Neuronal stem cell (in vitro differentiated cells): ENCODE data around the gene MAP2K7.

Experiments
- DNase-seq: peaks from one replicate; pipeline ENCODE4 v3.0.0-alpha.2; 2013; ENCODE audit warnings: low spot score
- H2AFZ ChIP-seq: one replicate; pipeline ENCODE4 v1.6.1; 2013; ENCODE audit warnings: mild to moderate bottlenecking, low read length, inconsistent platforms
- H2AK5ac ChIP-seq: 2 replicates; pipeline ENCODE4 v1.6.1; 2013; ENCODE audit warnings: low read depth, mild to moderate bottlenecking, inconsistent platforms, low read length, moderate library complexity, mixed read lengths
- H2BK120ac ChIP-seq: 2 replicates; pipeline ENCODE4 v1.6.1; 2013; ENCODE audit warnings: low read depth, mild to moderate bottlenecking, inconsistent platforms, low read length, moderate library complexity, mixed read lengths
- H2BK12ac ChIP-seq: one replicate; pipeline ENCODE4 v1.6.1; 2013; ENCODE audit warnings: low read length, inconsistent platforms
- H2BK15ac ChIP-seq: 2 replicates; pipeline ENCODE4 v1.6.1; 2013; ENCODE audit warnings: mild to moderate bottlenecking, low read length, inconsistent platforms, mixed read lengths
- H2BK5ac ChIP-seq: one replicate; pipeline ENCODE4 v1.6.1; 2013; ENCODE audit warnings: inconsistent platforms, mild to moderate bottlenecking, low read length, moderate library complexity
- H3K14ac ChIP-seq: one replicate; pipeline ENCODE4 v1.6.1; 2013; ENCODE audit warnings: low read length, inconsistent platforms
- H3K18ac ChIP-seq: 2 replicates; pipeline ENCODE4 v1.6.1; 2013; ENCODE audit warnings: low read length, inconsistent platforms
- H3K23ac ChIP-seq: 2 replicates; pipeline ENCODE4 v1.6.1; 2013; ENCODE audit warnings: low read depth, mild to moderate bottlenecking, mixed read lengths, low read length, inconsistent platforms; ENCODE audit not compliant: poor library complexity
- H3K27ac ChIP-seq: replicated peaks from 3 replicates; pipeline ENCODE4 v1.5.1; 2013; ENCODE audit warnings: low read length, inconsistent platforms
- H3K27me3 ChIP-seq, 3 experiments: 2 replicates each; pipeline ENCODE4 v1.6.1; 2013; ENCODE audit warnings: low read length in 3 of 3, mild to moderate bottlenecking in 2 of 3, inconsistent platforms in 1 of 3, low read depth in 1 of 3, mixed read lengths in 1 of 3, moderate library complexity in 1 of 3; ENCODE audit not compliant: control insufficient read depth in 3 of 3, insufficient read depth in 3 of 3
- H3K36me3 ChIP-seq, 2 donors: replicated peaks in 1 of 2; 2 replicates each; pipeline ENCODE4 v1.6.1; 2013; ENCODE audit warnings: low read length in 2 of 2; ENCODE audit not compliant: control insufficient read depth in 2 of 2, insufficient read depth in 2 of 2
- H3K4ac ChIP-seq: 2 replicates; pipeline ENCODE4 v1.6.1; 2013; ENCODE audit warnings: inconsistent platforms, mild to moderate bottlenecking, low read length, moderate library complexity
- H3K4me1 ChIP-seq, 2 donors: 1 replicate in 1 of 2; 2 replicates in 1 of 2; pipeline ENCODE4 v1.6.1; 2013; ENCODE audit warnings: low read length in 2 of 2, low read depth in 1 of 2; ENCODE audit not compliant: control insufficient read depth in 2 of 2, insufficient read depth in 1 of 2
- H3K4me2 ChIP-seq: one replicate; pipeline ENCODE4 v1.6.1; 2013; ENCODE audit warnings: mild to moderate bottlenecking, low read length, inconsistent platforms; ENCODE audit not compliant: insufficient read depth, poor library complexity, severe bottlenecking
- H3K4me3 ChIP-seq, 2 donors: 2 replicates each; pipeline ENCODE4 v1.5.1; 2013; ENCODE audit warnings: low read length in 2 of 2, mild to moderate bottlenecking in 2 of 2, inconsistent platforms in 1 of 2, moderate library complexity in 1 of 2
- H3K79me1 ChIP-seq: one replicate; pipeline ENCODE4 v1.6.1; 2013; ENCODE audit warnings: low read depth, mild to moderate bottlenecking, inconsistent platforms, low read length, moderate library complexity
- H3K9ac ChIP-seq: one replicate; pipeline ENCODE4 v1.6.1; 2013; ENCODE audit warnings: mild to moderate bottlenecking, low read depth, low read length, inconsistent platforms; ENCODE audit not compliant: poor library complexity
- H3K9me3 ChIP-seq, 2 donors: replicated peaks in 1 of 2; 2 replicates each; pipeline versions ENCODE3 to v1.6.1; 2013; ENCODE audit warnings: low read length in 2 of 2, mild to moderate bottlenecking in 2 of 2, inconsistent platforms in 1 of 2, low read depth in 1 of 2, mixed read lengths in 1 of 2, moderate library complexity in 1 of 2; ENCODE audit not compliant: control insufficient read depth in 2 of 2, insufficient read depth in 1 of 2
- H4K8ac ChIP-seq: one replicate; pipeline ENCODE4 v1.6.1; 2013; ENCODE audit warnings: low read depth, mild to moderate bottlenecking, inconsistent platforms, low read length, moderate library complexity
- H4K91ac ChIP-seq: one replicate; pipeline ENCODE4 v1.6.1; 2013; ENCODE audit warnings: low read length, low read depth, mild to moderate bottlenecking, inconsistent platforms; ENCODE audit not compliant: poor library complexity
- WGBS, 2 donors: extraction: QIAGEN DNeasy Blood & Tissue Kit; methylation state at CpG; one replicate each; pipeline ENCODE4 v1.1.7; 2013; ENCODE audit warnings: missing lambda C conversion rate in 2 of 2, mixed read lengths in 1 of 2; ENCODE audit not compliant: insufficient read length in 2 of 2, insufficient replicate concordance in 1 of 2; ENCODE audit errors: extremely low coverage in 2 of 2; 5-methylcytosine and 5-hydroxymethylcytosine counted together

MAP2K7 gene

DNA sequence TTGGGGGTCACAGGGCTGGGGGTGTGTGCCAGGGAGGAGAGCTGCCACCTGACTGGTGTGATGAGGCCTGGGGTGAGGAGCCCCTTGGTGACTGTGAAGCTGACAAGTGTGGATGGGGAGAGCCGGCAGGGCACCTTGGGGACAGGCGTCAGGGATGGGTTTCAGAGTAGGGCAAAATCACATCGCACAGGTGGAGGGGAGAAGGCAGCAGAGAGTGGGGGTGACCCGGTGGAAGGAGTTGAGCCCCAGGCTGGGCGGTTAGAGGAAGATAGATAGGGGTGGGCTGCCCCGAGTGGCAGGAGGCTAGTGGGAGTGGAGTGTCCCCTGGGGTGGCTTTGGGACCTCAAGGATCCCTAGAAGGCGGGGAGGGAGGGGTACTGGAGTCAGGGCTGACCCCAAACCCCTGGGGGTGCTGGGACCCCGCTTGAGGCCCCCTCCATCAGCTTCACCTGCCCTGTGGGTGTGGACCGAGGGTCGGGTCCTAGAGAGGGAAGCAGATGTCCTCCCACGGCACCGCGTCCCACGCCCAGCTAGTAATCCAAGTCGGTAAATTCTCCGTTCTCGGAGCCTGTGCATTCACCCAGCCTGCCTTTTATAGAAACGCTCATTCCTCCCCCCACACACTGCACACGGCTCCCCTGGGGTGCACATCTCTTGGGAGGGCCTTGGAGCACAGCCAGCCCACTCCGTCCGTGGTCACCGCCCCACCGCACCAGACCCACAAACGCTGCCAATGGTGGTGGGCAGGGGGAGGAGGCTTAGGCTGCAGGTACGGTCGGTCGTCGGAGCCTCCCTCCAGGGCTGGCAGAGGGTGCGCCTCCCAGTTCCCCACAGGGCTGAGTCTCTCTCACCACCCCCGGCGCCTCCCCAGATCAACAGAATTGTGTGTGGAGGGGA lies 19.9 kb downstream of the MAP2K7 start:
- no peak overlapping the region for H2BK5ac ChIP-seq
- peak overlapping the region; percentile 80 for H3K18ac ChIP-seq
- H3K27me3 ChIP-seq = peaks cover 0 to 5% (median 0%) of the 10 kb centered on the region in 3 experiments
- H4K8ac ChIP-seq = no peak overlapping the region
- no peak overlapping the region for H3K4me2 ChIP-seq
- peak overlapping the region; percentile 55 for H3K23ac ChIP-seq
- H3K14ac ChIP-seq = no peak overlapping the region
- H4K91ac ChIP-seq = no peak overlapping the region
- no peak overlapping the region for H2AFZ ChIP-seq
- peaks cover 22% of the 10 kb centered on the region for H3K79me1 ChIP-seq
- H3K4me3 ChIP-seq = no peak overlapping the region
- no peak overlapping the region for H2BK120ac ChIP-seq
- DNase-seq = no peak
- no peak overlapping the region for H3K27ac ChIP-seq
- H3K9ac ChIP-seq = no peak overlapping the region
- H2BK15ac ChIP-seq = no peak overlapping the region
- H2AK5ac ChIP-seq = peak overlapping the region; percentile 10
- peaks cover 21 to 27% of the 10 kb centered on the region in 2 donors for H3K4me1 ChIP-seq
- peak overlapping the region; percentile 73 for H2BK12ac ChIP-seq
- WGBS, 2 donors = no CpG with 5 or more reads among the region's 31 CpGs
- no peak overlapping the region for H3K4ac ChIP-seq
- no peaks in the 10 kb centered on the region for H3K9me3 ChIP-seq
- H3K36me3 ChIP-seq = peaks cover 23 to 47% of the 10 kb centered on the region in 2 donors

DNA sequence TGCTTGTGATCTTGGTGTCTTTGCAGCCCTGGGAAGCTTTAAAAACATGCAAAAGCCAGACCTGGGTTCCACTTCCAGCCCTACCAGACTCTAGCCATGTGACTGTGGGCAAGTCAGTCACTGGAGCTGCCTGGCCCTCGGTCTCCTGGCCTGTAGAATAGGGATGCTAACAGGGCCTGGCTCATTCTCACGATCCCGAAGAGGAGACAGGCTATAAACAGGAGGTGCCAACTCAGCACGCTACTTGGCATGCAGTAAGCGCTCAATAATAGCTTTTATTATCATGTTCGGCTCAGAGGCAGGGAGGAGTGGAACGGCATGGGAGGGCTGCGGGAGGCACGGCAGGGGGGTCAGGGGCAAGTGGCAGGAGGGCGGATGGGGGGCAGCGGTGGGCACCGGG lies 20.6 kb downstream of the MAP2K7 start:
- Histone ChIP-seq H3K9ac (peak overlapping the region; percentile 63), H3K9me3 (no peaks in the 10 kb centered on the region), H3K4me1 (peaks cover 21 to 31% of the 10 kb centered on the region in 2 donors), H2BK12ac (no peak overlapping the region), H2AK5ac (peak overlapping the region; percentile 43), H2AFZ (no peak overlapping the region), H3K36me3 (peaks cover 23 to 47% of the 10 kb centered on the region in 2 donors), H3K4me2 (no peak overlapping the region), H2BK5ac (no peak overlapping the region), H4K91ac (no peak overlapping the region), H3K18ac (peak overlapping the region; percentile 91), H3K14ac (no peak overlapping the region), H2BK120ac (no peak overlapping the region), H3K27me3 (no peaks in the 10 kb centered on the region), H3K27ac (no peak overlapping the region), H3K4me3 (no peak overlapping the region), H3K23ac (peak overlapping the region; percentile 73), H2BK15ac (no peak overlapping the region), H4K8ac (no peak overlapping the region), H3K79me1 (peaks cover 19% of the 10 kb centered on the region), H3K4ac (no peak overlapping the region)
- DNase-seq = no peak
- WGBS, 2 donors = no CpG with 5 or more reads among the region's 12 CpGs

DNA sequence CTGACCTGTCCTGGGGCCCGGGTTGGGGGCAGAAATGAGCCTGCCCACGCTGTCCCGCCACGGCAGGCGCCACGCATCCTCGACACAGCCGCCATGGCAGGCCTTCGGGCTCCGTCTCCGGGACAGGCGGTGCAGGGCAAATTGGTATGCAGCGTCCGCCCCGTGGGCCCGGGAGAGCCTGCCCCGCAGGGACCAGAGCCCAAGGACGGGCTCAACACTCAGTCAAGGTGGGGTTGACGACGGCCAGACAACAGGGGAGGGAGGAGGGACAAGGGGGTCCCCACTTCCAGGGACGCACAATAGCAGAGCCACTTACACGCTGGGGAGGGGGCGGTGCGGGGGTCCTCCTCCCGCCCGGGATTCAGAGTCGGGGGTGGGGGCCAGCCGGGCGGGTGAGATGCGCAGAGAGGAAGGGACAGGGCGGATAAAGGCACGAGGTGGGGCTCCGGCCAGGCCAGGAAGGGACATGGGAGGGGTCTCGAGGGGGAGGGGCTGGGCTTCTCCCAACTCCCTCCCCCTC lies 21.0 kb downstream of the MAP2K7 start:
- WGBS, 2 donors = no CpG with 5 or more reads among the region's 34 CpGs
- H2BK120ac ChIP-seq = no peak overlapping the region
- H3K4me3 ChIP-seq = peak overlapping the region; percentile 51 to 70

More for the DNA sequence above, 21.0 kb downstream of the MAP2K7 start:
- no peak overlapping the region for H2BK5ac ChIP-seq
- peak overlapping the region; percentile 35 for H3K27ac ChIP-seq
- peak overlapping the region; percentile 75 for H3K23ac ChIP-seq
- H2AK5ac ChIP-seq = peak overlapping the region; percentile 92
- peak overlapping the region; percentile 45 for H3K4me2 ChIP-seq
- H4K91ac ChIP-seq = no peak overlapping the region
- H3K14ac ChIP-seq = no peak overlapping the region
- peak overlapping the region; percentile 90 for H2BK12ac ChIP-seq
- H3K4me1 ChIP-seq = peaks cover 19 to 29% of the 10 kb centered on the region in 2 donors
- no peak overlapping the region for H2BK15ac ChIP-seq
- peak overlapping the region; percentile 63 for H3K9ac ChIP-seq
- no peak overlapping the region for H3K4ac ChIP-seq
- H3K18ac ChIP-seq = peak overlapping the region; percentile 91
- H3K9me3 ChIP-seq = no peaks in the 10 kb centered on the region
- peaks cover 23 to 47% of the 10 kb centered on the region in 2 donors for H3K36me3 ChIP-seq
- no peak for DNase-seq
- no peak overlapping the region for H4K8ac ChIP-seq
- H3K27me3 ChIP-seq = no peaks in the 10 kb centered on the region
- H3K79me1 ChIP-seq = peaks cover 19% of the 10 kb centered on the region
- H2AFZ ChIP-seq = peak overlapping the region; percentile 65
